GM23338 (cell line): Measurements from ENCODE around the gene DACT2.

Experiments used
- CREB1 ChIP-seq: fragments of 250-450 bp; sonication (Bioruptor Pico); IDR thresholded peaks from 2 replicates; pipeline ENCODE4 v1.5.0; 2020; ENCODE audit warnings: low read depth, mild to moderate bottlenecking, moderate library complexity
- CTCF ChIP-seq, 2 experiments: fragments of 200-600 bp in 1 of 2; sonication (generic) in 1 of 2; conservative IDR thresholded peaks; 2 replicates each; pipeline versions ENCODE4 v1.5.1 to v1.6.1; 2016 to 2017; ENCODE audit warnings: antibody characterized with exemption in 2 of 2, low read depth in 2 of 2, mild to moderate bottlenecking in 2 of 2, moderate library complexity in 1 of 2
- ETS1 ChIP-seq: IDR thresholded peaks from 2 replicates; pipeline ENCODE4 v1.6.1; 2016; ENCODE audit warnings: antibody characterized with exemption
- EZH2 ChIP-seq: fragments of 200-600 bp; sonication (generic); IDR thresholded peaks from one replicate; pipeline ENCODE4 v1.8.0; 2017; ENCODE audit warnings: antibody characterized with exemption, mild to moderate bottlenecking, low read depth; ENCODE audit not compliant: unreplicated experiment
- EZH2phosphoT487 ChIP-seq: fragments of 200-600 bp; sonication (generic); IDR thresholded peaks from one replicate; pipeline ENCODE4 v1.8.1; 2018; ENCODE audit warnings: antibody characterized with exemption; ENCODE audit not compliant: unreplicated experiment
- JUNB ChIP-seq: IDR thresholded peaks from one replicate; pipeline ENCODE4 v1.6.1; 2016; ENCODE audit warnings: antibody characterized with exemption; ENCODE audit not compliant: unreplicated experiment
- NANOG ChIP-seq: IDR thresholded peaks from 2 replicates; pipeline ENCODE4 v1.6.1; 2016; ENCODE audit warnings: antibody characterized with exemption, borderline replicate concordance
- POLR2AphosphoS5 ChIP-seq: IDR thresholded peaks from 2 replicates; pipeline ENCODE4 v1.6.1; 2016; ENCODE audit warnings: antibody characterized with exemption, low read depth
- REST ChIP-seq: IDR thresholded peaks from one replicate; pipeline ENCODE4 v1.6.1; 2018; ENCODE audit warnings: antibody characterized with exemption; ENCODE audit not compliant: unreplicated experiment
- STAT1 ChIP-seq: IDR thresholded peaks from one replicate; pipeline ENCODE4 v1.6.1; 2016; ENCODE audit warnings: antibody characterized with exemption; ENCODE audit not compliant: unreplicated experiment
- ZNF114 ChIP-seq: fragments of 250-450 bp; sonication (Bioruptor Pico); IDR thresholded peaks from 2 replicates; pipeline ENCODE4 v1.5.0; 2020; ENCODE audit warnings: mild to moderate bottlenecking, moderate library complexity
- ZNF331 ChIP-seq: fragments of 250-450 bp; sonication (Bioruptor Pico); IDR thresholded peaks from 2 replicates; pipeline ENCODE4 v1.5.0; 2020; ENCODE audit warnings: low read depth, mild to moderate bottlenecking, moderate library complexity
- ZNF462 ChIP-seq: fragments of 250-450 bp; sonication (Bioruptor Pico); IDR thresholded peaks from 2 replicates; pipeline ENCODE4 v1.5.0; 2020; ENCODE audit warnings: mild to moderate bottlenecking, moderate library complexity

GRCh38 chr6:168348186-168348585, 28.6 kb upstream of the DACT2 start:
- TF ChIP-seq CTCF (conservative IDR thresholded peaks at IDR 0.05; ENCODE audit: low read depth in 2 of 2) (no peak), REST (no peak), POLR2AphosphoS5 (no peak), JUNB (no peak), EZH2phosphoT487 (no peak), CREB1 (CRISPR knock-in tag) (no peak), ETS1 (no peak), EZH2 (no peak), ZNF462 (CRISPR knock-in tag) (no peak), ZNF114 (no peak), ZNF331 (CRISPR knock-in tag) (no peak), NANOG (no peak), STAT1 (no peak)
